Osteoblast (primary cell): ENCODE measurements around the gene TPO. TPM values are rescaled to one million over a fixed set of nuclear protein-coding genes. Genes with fewer than 3 reads are reported as not detected.

Experiments
- DNase-seq: peaks from one replicate; pipeline ENCODE4 v3.0.0; 2011; ENCODE audit warnings: low spot score, mixed read lengths; ENCODE audit not compliant: insufficient read length; ENCODE audit errors: missing footprints
- H2AFZ ChIP-seq: 2 replicates; pipeline ENCODE4 v1.6.0; 2011; ENCODE audit warnings: mild to moderate bottlenecking, low read length
- H3K27ac ChIP-seq: 2 replicates; pipeline ENCODE4 v1.5.1; 2011; ENCODE audit warnings: mild to moderate bottlenecking, low read depth, low read length, moderate library complexity
- H3K27me3 ChIP-seq: 2 replicates; pipeline ENCODE4 v1.6.0; 2012; ENCODE audit warnings: mild to moderate bottlenecking, control low read depth, inconsistent platforms, low read length, moderate library complexity; ENCODE audit not compliant: insufficient read depth
- H3K36me3 ChIP-seq: 2 replicates; pipeline ENCODE4 v1.5.1; 2011; ENCODE audit warnings: mild to moderate bottlenecking, low read length, control low read depth, moderate library complexity; ENCODE audit not compliant: insufficient read depth
- H3K4me1 ChIP-seq: 2 replicates; pipeline ENCODE4 v1.5.1; 2011; ENCODE audit warnings: mild to moderate bottlenecking, low read length, control low read depth, moderate library complexity; ENCODE audit not compliant: insufficient read depth
- H3K4me2 ChIP-seq: 2 replicates; pipeline ENCODE4 v1.6.0; 2011; ENCODE audit warnings: mild to moderate bottlenecking, low read length; ENCODE audit not compliant: insufficient read depth
- H3K4me3 ChIP-seq: fragments of 200-600 bp; sonication (generic); 3 replicates; pipeline ENCODE4 v1.5.1; 2012; ENCODE audit warnings: mild to moderate bottlenecking, low read length, inconsistent platforms; ENCODE audit not compliant: insufficient read depth
- H3K79me2 ChIP-seq: 2 replicates; pipeline ENCODE4 v1.6.0; 2012; ENCODE audit warnings: mild to moderate bottlenecking, low read length, control low read depth, inconsistent platforms; ENCODE audit not compliant: insufficient read depth
- H3K9me3 ChIP-seq: 2 replicates; pipeline ENCODE4 v1.5.1; 2011; ENCODE audit warnings: low read depth, low read length, control low read depth
- H4K20me1 ChIP-seq: 2 replicates; pipeline ENCODE4 v1.6.0; 2012; ENCODE audit warnings: mild to moderate bottlenecking, low read length, control low read depth; ENCODE audit not compliant: insufficient read depth
- CTCF ChIP-seq: IDR thresholded peaks from 2 replicates; pipeline ENCODE4 v1.5.1; 2011; ENCODE audit warnings: mild to moderate bottlenecking, low read depth, low read length, moderate library complexity; ENCODE audit errors: extremely low read depth
- total RNA-seq: library from RNA; depleted of rRNA; stranded (reverse); fragments of >200 nt; gene quantifications from 2 replicates; pipeline ENCODE4 v1.2.3, GENCODE V29; 2012

The TPO gene
- total RNA-seq, 1 donor = not detected

- peak overlapping the region; percentile 69 for H3K27ac ChIP-seq
- H3K4me1 ChIP-seq = peaks cover 18% of the 10 kb centered on the region
- no peaks in the 10 kb centered on the region for H3K9me3 ChIP-seq
- peak overlapping the region; percentile 9 for H3K4me2 ChIP-seq
- peak; percentile 57 for TF ChIP-seq CTCF
- no peaks in the 10 kb centered on the region for H4K20me1 ChIP-seq
- no peak overlapping the region for H2AFZ ChIP-seq
- H3K36me3 ChIP-seq = no peaks in the 10 kb centered on the region
- no peak overlapping the region for H3K4me3 ChIP-seq
- H3K79me2 ChIP-seq = no peaks in the 10 kb centered on the region
- H3K27me3 ChIP-seq = no peaks in the 10 kb centered on the region
- DNase-seq = peak; percentile 97
Observed at GRCh38 chr2:1553671-1554295, 140.5 kb downstream of the TPO start.

GRCh38 chr2:1556286-1556685, 143.0 kb downstream of the TPO start:
- Histone ChIP-seq H3K4me1 (peaks cover 18% of the 10 kb centered on the region), H3K9me3 (no peaks in the 10 kb centered on the region), H3K27me3 (peaks cover 9% of the 10 kb centered on the region), H3K4me2 (no peak overlapping the region), H2AFZ (no peak overlapping the region), H3K79me2 (no peaks in the 10 kb centered on the region), H3K36me3 (no peaks in the 10 kb centered on the region), H3K27ac (no peak overlapping the region), H3K4me3 (no peak overlapping the region), H4K20me1 (no peaks in the 10 kb centered on the region)
- no peak for DNase-seq
- TF ChIP-seq CTCF = no peak

GRCh38 chr2:1556776-1557466, 143.7 kb downstream of the TPO start:
- Histone ChIP-seq H4K20me1 (no peaks in the 10 kb centered on the region), H3K9me3 (no peaks in the 10 kb centered on the region), H3K4me1 (peaks cover 18% of the 10 kb centered on the region), H3K36me3 (no peaks in the 10 kb centered on the region), H3K27me3 (peaks cover 14% of the 10 kb centered on the region), H3K79me2 (no peaks in the 10 kb centered on the region), H3K4me3 (no peak overlapping the region), H2AFZ (no peak overlapping the region), H3K4me2 (no peak overlapping the region), H3K27ac (no peak overlapping the region)
- TF ChIP-seq CTCF = no peak
- DNase-seq = peak; percentile 96

- Histone ChIP-seq H4K20me1 (no peaks in the 10 kb centered on the region), H3K36me3 (no peaks in the 10 kb centered on the region), H3K79me2 (no peaks in the 10 kb centered on the region), H2AFZ (no peak overlapping the region), H3K27me3 (peaks cover 18% of the 10 kb centered on the region), H3K4me1 (peaks cover 18% of the 10 kb centered on the region), H3K4me3 (no peak overlapping the region), H3K9me3 (no peaks in the 10 kb centered on the region), H3K27ac (no peak overlapping the region), H3K4me2 (no peak overlapping the region)
- TF ChIP-seq CTCF = no peak
- DNase-seq = peak; percentile 72
Observed at GRCh38 chr2:1557467-1557820, 144.2 kb downstream of the TPO start.
